CD4-positive, alpha-beta T cell (primary cell): ENCODE results near the gene SLC25A42. TPM values are rescaled to one million over a fixed set of nuclear protein-coding genes. Genes with fewer than 3 reads are reported as not detected.

Experiments
- ATAC-seq: fragments of 200-7000 bp; cut with Tn5 transposase; one replicate; pipeline ENCODE4 v1.10.0; 2022; ENCODE audit warnings: mild to moderate bottlenecking; ENCODE audit not compliant: poor library complexity
- CTCF ChIA-PET: fragments of 350-600 bp; sonication (Branson Sonifier 250); formaldehyde crosslinking; loops from one replicate; lab custom pipeline; 2021; ENCODE audit warnings: antibody characterized with exemption, inconsistent platforms; lab: Charles Lee
- POLR2A ChIA-PET: fragments of 350-600 bp; sonication (Branson Sonifier 250); formaldehyde crosslinking; loops from one replicate; lab custom pipeline; 2021; ENCODE audit warnings: antibody characterized with exemption, inconsistent platforms; lab: Charles Lee
- DNase-seq, 14 experiments: peaks; one replicate each; pipeline ENCODE4 v3.0.0-alpha.2; 2013 to 2020; ENCODE audit warnings: mixed read lengths in 2 of 14
- H3K27ac ChIP-seq, 2 donors: one replicate each; pipeline versions ENCODE4 v1.5.1 to v1.7.0; 2013; ENCODE audit warnings: low read length in 2 of 2, low read depth in 1 of 2, mild to moderate bottlenecking in 1 of 2
- H3K27me3 ChIP-seq, 2 experiments: 1 replicate in 1 of 2; 2 replicates in 1 of 2; pipeline versions ENCODE4 v1.6.1 to v1.7.0; 2013; ENCODE audit warnings: low read length in 2 of 2, control low read depth in 1 of 2, mild to moderate bottlenecking in 1 of 2, moderate library complexity in 1 of 2; ENCODE audit not compliant: insufficient read depth in 2 of 2, control insufficient read depth in 1 of 2
- H3K36me3 ChIP-seq: one replicate; pipeline ENCODE4 v1.6.1; 2013; ENCODE audit warnings: low read length, control low read depth; ENCODE audit not compliant: insufficient read depth
- H3K4me1 ChIP-seq: one replicate; pipeline ENCODE4 v1.6.1; 2013; ENCODE audit warnings: low read length, control low read depth; ENCODE audit not compliant: insufficient read depth
- H3K4me3 ChIP-seq: one replicate; pipeline ENCODE4 v1.5.1; 2013; ENCODE audit warnings: mild to moderate bottlenecking, low read length, moderate library complexity
- H3K9me3 ChIP-seq, 2 experiments: 1 replicate in 1 of 2; 2 replicates in 1 of 2; pipeline versions ENCODE4 v1.6.1 to v1.7.0; 2013; ENCODE audit warnings: low read length in 2 of 2, mild to moderate bottlenecking in 2 of 2, control low read depth in 1 of 2, moderate library complexity in 1 of 2; ENCODE audit not compliant: control insufficient read depth in 1 of 2, insufficient read depth in 1 of 2
- H3K27ac Mint-ChIP-seq: one replicate; pipeline ENCODE4 v1.8.0; 2020; ENCODE audit warnings: mixed read lengths
- H3K27me3 Mint-ChIP-seq: one replicate; pipeline ENCODE4 v1.8.0; 2021; ENCODE audit warnings: mixed read lengths
- H3K36me3 Mint-ChIP-seq: one replicate; pipeline ENCODE4 v1.8.0; 2021; ENCODE audit warnings: low read depth, mixed read lengths
- H3K4me1 Mint-ChIP-seq: one replicate; pipeline ENCODE4 v1.8.0; 2021; ENCODE audit warnings: low read depth, mixed read lengths
- H3K4me3 Mint-ChIP-seq: one replicate; pipeline ENCODE4 v1.8.0; 2020; ENCODE audit warnings: mild to moderate bottlenecking, mixed read lengths
- H3K9me3 Mint-ChIP-seq: one replicate; pipeline ENCODE4 v1.8.0; 2020; ENCODE audit warnings: mixed read lengths
- CTCF ChIP-seq: fragments of 200-600 bp; IDR thresholded peaks from one replicate; pipeline ENCODE4 v1.8.0; 2022; ENCODE audit warnings: antibody characterized with exemption, mild to moderate bottlenecking
- intact Hi-C, 2 experiments: fragments of 100-400 bp; cut with DNase I in 1 of 2; cut with micrococcal nuclease in 1 of 2; formaldehyde crosslinking; loops; one replicate each; pipeline versions ENCODE4 v1.15.1 to v1.9.0; 2023 to 2025; cut with DNase I, micrococcal nuclease
- total RNA-seq, 174 experiments: library from RNA in 2 of 174; stranded (reverse) in 2 of 174; gene quantifications; one replicate each; pipeline ENCODE4 v1.2.3 and lab custom pipeline; 2021 to 2026

The SLC25A42 gene
- total RNA-seq, 2 experiments from 2014 or later = 15.1 to 15.4 TPM

- DNase-seq (peak in 2 of 14 experiments; percentile 4), ATAC-seq (no peak)
- H3K9me3 ChIP-seq = no peaks in the 10 kb centered on the region
- peaks cover 43% of the 10 kb centered on the region for H3K4me1 Mint-ChIP-seq
- H3K4me1 ChIP-seq = peaks cover 42% of the 10 kb centered on the region
- POLR2A ChIA-PET = no interaction called here
- CTCF ChIA-PET = no interaction called here
- H3K27me3 Mint-ChIP-seq = no peaks in the 10 kb centered on the region
- peak overlapping the region in 1 of 2 donors; percentile 29 for H3K27ac ChIP-seq
- H3K9me3 Mint-ChIP-seq = no peaks in the 10 kb centered on the region
- peak overlapping the region; percentile 88 for H3K27ac Mint-ChIP-seq
- H3K27me3 ChIP-seq = no peaks in the 10 kb centered on the region
- TF ChIP-seq CTCF = no peak
- intact Hi-C loops = loop anchor here in 1 of 2 experiments (2.0 to 10.0 kb wide), 4 partner anchors 106 to 438 kb away; partner anchors contain the start of genes COPE, DDX49, MAU2 and SUGP1
- H3K4me3 ChIP-seq = peak overlapping the region; percentile 86
- peaks cover 19% of the 10 kb centered on the region for H3K36me3 ChIP-seq
- H3K4me3 Mint-ChIP-seq = peak overlapping the region; percentile 99
- peaks cover 38% of the 10 kb centered on the region for H3K36me3 Mint-ChIP-seq
Measured at GRCh38 chr19:19033176-19033425, 30.7 kb upstream of the SLC25A42 start.

- Histone ChIP-seq H3K4me1 (peaks cover 42% of the 10 kb centered on the region), H3K27ac (peak within 1 kb of the TSS; percentile 77 to 81), H3K4me3 (peak within 1 kb of the TSS; percentile 86), H3K27me3 (no peaks in the 10 kb centered on the region), H3K9me3 (no peaks in the 10 kb centered on the region), H3K36me3 (peaks cover 15% of the 10 kb centered on the region)
- Mint-ChIP-seq H3K27me3 (no peaks in the 10 kb centered on the region), H3K36me3 (peaks cover 32% of the 10 kb centered on the region), H3K4me3 (peak within 1 kb of the TSS; percentile 99), H3K27ac (peak within 1 kb of the TSS; percentile 88), H3K4me1 (peaks cover 38% of the 10 kb centered on the region), H3K9me3 (no peaks in the 10 kb centered on the region)
- ChIA-PET POLR2A (no interaction called here), CTCF (no interaction called here)
- ATAC-seq (peak; percentile 71), DNase-seq (peak; percentile 77 to 96 (median 87))
- no peak for TF ChIP-seq CTCF
- intact Hi-C loops = loop anchor here in 1 of 2 experiments (2.0 to 10.0 kb wide), 4 partner anchors 105 to 439 kb away; partner anchors contain the start of genes COPE, DDX49, MAU2 and SUGP1
Measured at GRCh38 chr19:19033426-19034203, 30.2 kb upstream of the SLC25A42 start, which contains the start of the genes ARMC6 and SUGP2. TSS of gene ARMC6 (plus strand) at chr19:19033603. CDS start at chr19:19034210, 607 bp downstream. TSS of gene SUGP2 (minus strand) at chr19:19033517. CDS start at chr19:19031071, 2,446 bp downstream.

GRCh38 chr19:19034204-19034624, 29.6 kb upstream of the SLC25A42 start:
- Histone ChIP-seq H3K27ac (peak overlapping the region; percentile 77 to 81), H3K4me3 (peak overlapping the region; percentile 86), H3K27me3 (no peaks in the 10 kb centered on the region), H3K9me3 (no peaks in the 10 kb centered on the region), H3K4me1 (peaks cover 42% of the 10 kb centered on the region), H3K36me3 (peaks cover 15% of the 10 kb centered on the region)
- Mint-ChIP-seq H3K4me3 (peak overlapping the region; percentile 89), H3K4me1 (peaks cover 40% of the 10 kb centered on the region), H3K27me3 (no peaks in the 10 kb centered on the region), H3K27ac (peak overlapping the region; percentile 87), H3K9me3 (no peaks in the 10 kb centered on the region), H3K36me3 (peaks cover 29% of the 10 kb centered on the region)
- intact Hi-C loops = loop anchor here in 1 of 2 experiments (5.0 to 10.0 kb wide), 2 partner anchors 288 to 439 kb away; partner anchors contain the start of genes MAU2 and SUGP1
- ChIA-PET POLR2A (no interaction called here), CTCF (no interaction called here)
- DNase-seq (peak; percentile 29 to 85 (median 57)), ATAC-seq (peak; percentile 53)
- no peak for TF ChIP-seq CTCF
